IMR-90 (cell line): ENCODE results near the gene CTNNA1. TPM values are rescaled to one million over a fixed set of nuclear protein-coding genes. Genes with fewer than 3 reads are reported as not detected.

ENCODE experiments used
- ATAC-seq: fragments of 200-7000 bp; cut with Tn5 transposase; 2 replicates; pipeline ENCODE4 v1.9.1; 2020; ENCODE audit warnings: low read depth, mild to moderate bottlenecking, moderate library complexity
- BruUV-seq: library from RNA; stranded (reverse); fragments of 400-500 nt; replicated peaks from 2 replicates; lab custom pipeline; 2021; lab: Mats Ljungman, UMichigan
- CTCF ChIA-PET: fragments of 300-600 bp; formaldehyde crosslinking; extraction: SDS; loops from one replicate; lab custom pipeline; 2021; ENCODE audit warnings: antibody characterized with exemption; lab: Yijun Ruan, JAX
- POLR2A ChIA-PET: fragments of 300-600 bp; sonication (Branson Sonifier 250); formaldehyde crosslinking; loops from one replicate; lab custom pipeline; 2022; ENCODE audit warnings: antibody characterized with exemption; ENCODE audit not compliant: unreplicated experiment; lab: Charles Lee
- DNase-seq: peaks from one replicate; pipeline ENCODE4 v3.0.0; 2013
- H2AFZ ChIP-seq: replicated peaks from 2 replicates; pipeline ENCODE3; 2013; ENCODE audit warnings: low read length, mild to moderate bottlenecking; ENCODE audit not compliant: poor library complexity
- H2AK5ac ChIP-seq: 2 replicates; pipeline ENCODE4 v1.6.1; 2013; ENCODE audit warnings: low read depth, low read length, inconsistent platforms
- H2AK9ac ChIP-seq: replicated peaks from 2 replicates; pipeline ENCODE3; 2013; ENCODE audit warnings: mild to moderate bottlenecking, low read depth, low read length, moderate library complexity; ENCODE audit not compliant: poor library complexity
- H2BK120ac ChIP-seq: 2 replicates; pipeline ENCODE4 v1.6.1; 2013; ENCODE audit warnings: low read depth, low read length, inconsistent platforms
- H2BK15ac ChIP-seq: 3 replicates; pipeline ENCODE4 v1.6.1; 2013; ENCODE audit warnings: low read depth, low read length, inconsistent platforms
- H2BK20ac ChIP-seq: 2 replicates; pipeline ENCODE4 v1.6.1; 2013; ENCODE audit warnings: low read depth, mild to moderate bottlenecking, inconsistent platforms, low read length, moderate library complexity
- H2BK5ac ChIP-seq: 2 replicates; pipeline ENCODE4 v1.6.1; 2013; ENCODE audit warnings: mild to moderate bottlenecking, low read depth, low read length, inconsistent platforms; ENCODE audit not compliant: poor library complexity, severe bottlenecking
- H3K14ac ChIP-seq: replicated peaks from 2 replicates; pipeline ENCODE4 v1.6.1; 2013; ENCODE audit warnings: low read depth, low read length, inconsistent platforms
- H3K18ac ChIP-seq: 2 replicates; pipeline ENCODE4 v1.6.1; 2013; ENCODE audit warnings: low read depth, low read length, control low read depth
- H3K23ac ChIP-seq: 2 replicates; pipeline ENCODE4 v1.6.1; 2013; ENCODE audit warnings: low read depth, low read length, inconsistent platforms
- H3K27ac ChIP-seq: 2 replicates; pipeline ENCODE4 v1.5.1; 2013; ENCODE audit warnings: mild to moderate bottlenecking, control low read depth, low read length; ENCODE audit not compliant: insufficient read depth
- H3K27me3 ChIP-seq: 2 replicates; pipeline ENCODE4 v1.6.1; 2013; ENCODE audit warnings: low read length; ENCODE audit not compliant: control insufficient read depth, insufficient read depth
- H3K36me3 ChIP-seq: 2 replicates; pipeline ENCODE4 v1.6.1; 2013; ENCODE audit warnings: low read length, mixed read lengths; ENCODE audit not compliant: control insufficient read depth, insufficient read depth
- H3K4ac ChIP-seq: 2 replicates; pipeline ENCODE4 v1.6.1; 2013; ENCODE audit warnings: low read depth, low read length, inconsistent platforms
- H3K4me1 ChIP-seq: 2 replicates; pipeline ENCODE4 v1.6.1; 2013; ENCODE audit warnings: low read length, mixed read lengths; ENCODE audit not compliant: control insufficient read depth, insufficient read depth
- H3K4me2 ChIP-seq: 2 replicates; pipeline ENCODE4 v1.6.1; 2013; ENCODE audit warnings: low read depth, mild to moderate bottlenecking, control low read depth, low read length, moderate library complexity
- H3K4me3 ChIP-seq: 2 replicates; pipeline ENCODE4 v1.5.1; 2013; ENCODE audit warnings: low read depth, mild to moderate bottlenecking, control low read depth, low read length, moderate library complexity; ENCODE audit not compliant: insufficient read depth
- H3K56ac ChIP-seq: 2 replicates; pipeline ENCODE4 v1.6.1; 2013; ENCODE audit warnings: low read length, inconsistent platforms; ENCODE audit not compliant: insufficient read depth; ENCODE audit errors: extremely low read depth
- H3K79me1 ChIP-seq, 2 experiments: 2 replicates each; pipeline ENCODE4 v1.6.1; 2013; ENCODE audit warnings: low read length in 2 of 2, inconsistent platforms in 1 of 2, low read depth in 1 of 2
- H3K9ac ChIP-seq: 2 replicates; pipeline ENCODE4 v1.6.1; 2013; ENCODE audit warnings: low read depth, low read length, control low read depth
- H3K9me1 ChIP-seq: 2 replicates; pipeline ENCODE4 v1.6.1; 2013; ENCODE audit warnings: low read length, inconsistent platforms; ENCODE audit not compliant: insufficient read depth
- H3K9me3 ChIP-seq: 2 replicates; pipeline ENCODE4 v1.6.1; 2013; ENCODE audit warnings: low read length; ENCODE audit not compliant: control insufficient read depth, insufficient read depth
- H4K20me1 ChIP-seq: 2 replicates; pipeline ENCODE4 v1.6.1; 2013; ENCODE audit warnings: low read length, inconsistent platforms; ENCODE audit not compliant: insufficient read depth
- H4K5ac ChIP-seq: 2 replicates; pipeline ENCODE4 v1.6.1; 2013; ENCODE audit warnings: mild to moderate bottlenecking, low read depth, low read length, control low read depth
- H4K8ac ChIP-seq, 2 experiments: 2 replicates each; pipeline ENCODE4 v1.6.1; 2013; ENCODE audit warnings: low read depth in 2 of 2, low read length in 2 of 2, control low read depth in 1 of 2, inconsistent platforms in 1 of 2
- H4K91ac ChIP-seq: 2 replicates; pipeline ENCODE4 v1.6.1; 2013; ENCODE audit warnings: low read depth, low read length, inconsistent platforms; ENCODE audit not compliant: insufficient read depth
- BHLHE40 ChIP-seq: fragments of 150-350 bp; IDR thresholded peaks from 2 replicates; pipeline ENCODE4 v1.6.1; 2016; ENCODE audit warnings: mild to moderate bottlenecking, low read depth, low read length
- CEBPB ChIP-seq: IDR thresholded peaks from 2 replicates; pipeline ENCODE4 v1.6.1; 2012; ENCODE audit warnings: low read depth, low read length, improper control_type of control experiment
- CHD1 ChIP-seq: IDR thresholded peaks from 2 replicates; pipeline ENCODE4 v1.6.1; 2012; ENCODE audit warnings: low read depth, low read length, improper control_type of control experiment
- CTCF ChIP-seq: conservative IDR thresholded peaks from 2 replicates; pipeline ENCODE4 v1.5.1; 2012; ENCODE audit warnings: mild to moderate bottlenecking, low read depth, low read length, improper control_type of control experiment
- ELK1 ChIP-seq: fragments of 150-350 bp; IDR thresholded peaks from 2 replicates; pipeline ENCODE4 v1.6.1; 2016; ENCODE audit warnings: low read depth, mild to moderate bottlenecking, low read length, moderate library complexity, borderline replicate concordance
- FOS ChIP-seq: fragments of 150-350 bp; IDR thresholded peaks from 2 replicates; pipeline ENCODE4 v1.6.1; 2016; ENCODE audit warnings: low read depth, low read length
- MAFK ChIP-seq: IDR thresholded peaks from 2 replicates; pipeline ENCODE4 v1.6.1; 2012; ENCODE audit warnings: low read depth, low read length, improper control_type of control experiment
- MAZ ChIP-seq: IDR thresholded peaks from 2 replicates; pipeline ENCODE4 v1.6.1; 2012; ENCODE audit warnings: low read depth, mild to moderate bottlenecking, low read length, improper control_type of control experiment, moderate library complexity, borderline replicate concordance
- MXI1 ChIP-seq: IDR thresholded peaks from 2 replicates; pipeline ENCODE4 v1.6.1; 2012; ENCODE audit warnings: low read depth, mild to moderate bottlenecking, low read length, moderate library complexity, borderline replicate concordance
- NFE2L2 ChIP-seq: fragments of 150-350 bp; IDR thresholded peaks from 2 replicates; pipeline ENCODE4 v1.6.1; 2016; ENCODE audit warnings: low read depth, mild to moderate bottlenecking, low read length
- POLR2A ChIP-seq: IDR thresholded peaks from 2 replicates; pipeline ENCODE4 v1.6.1; 2012; ENCODE audit warnings: mild to moderate bottlenecking, low read depth, low read length
- RAD21 ChIP-seq: IDR thresholded peaks from 2 replicates; pipeline ENCODE4 v1.6.1; 2012; ENCODE audit warnings: low read length, improper control_type of control experiment
- RCOR1 ChIP-seq: IDR thresholded peaks from 2 replicates; pipeline ENCODE4 v1.6.1; 2012; ENCODE audit warnings: mild to moderate bottlenecking, low read length, improper control_type of control experiment; ENCODE audit not compliant: insufficient replicate concordance
- RFX5 ChIP-seq: IDR thresholded peaks from 2 replicates; pipeline ENCODE4 v1.8.0; 2012; ENCODE audit warnings: low read depth, mild to moderate bottlenecking, low read length, moderate library complexity
- SMC3 ChIP-seq: fragments of 150-350 bp; IDR thresholded peaks from 2 replicates; pipeline ENCODE4 v1.6.1; 2016; ENCODE audit warnings: low read depth, mild to moderate bottlenecking, antibody characterized with exemption, low read length, moderate library complexity
- USF2 ChIP-seq: fragments of 150-350 bp; IDR thresholded peaks from 2 replicates; pipeline ENCODE4 v1.6.1; 2017; ENCODE audit warnings: mild to moderate bottlenecking, antibody characterized with exemption, low read length, low read depth
- WGBS, 2 experiments: methylation state at CpG; one replicate each; pipeline versions ENCODE4 v1.1.5 to v1.1.7; 2013; ENCODE audit warnings: missing lambda C conversion rate in 2 of 2; ENCODE audit not compliant: insufficient read length in 1 of 2; ENCODE audit errors: extremely low coverage in 2 of 2; 5-methylcytosine and 5-hydroxymethylcytosine counted together
- dilution Hi-C: fragments of 300-500 bp; cut with HindIII; formaldehyde crosslinking; loops from one replicate; pipeline ENCODE4 v1.14.3; 2018; ENCODE audit warnings: low sequenced_read_pairs; ENCODE audit not compliant: unreplicated experiment
- in situ Hi-C: fragments of 300-500 bp; cut with MboI; formaldehyde crosslinking; loops from 3 replicates; pipeline ENCODE4 v1.14.3; 2019; ENCODE audit warnings: low sequenced_read_pairs, inconsistent platforms, mixed read lengths
- intact Hi-C: fragments of 100-400 bp; cut with micrococcal nuclease; formaldehyde crosslinking; loops from 2 replicates; pipeline ENCODE4 v1.10.0; 2022
- polyA plus RNA-seq, 3 experiments: library from polyadenylated mRNA; depleted of rRNA; stranded (reverse); fragments of >200 nt; gene quantifications; 2 replicates each; pipeline ENCODE4 v1.2.3, GENCODE V29; 2012; ENCODE audit warnings: low replicate concordance in 1 of 3
- total RNA-seq: library from RNA; depleted of rRNA; stranded (reverse); fragments of >200 nt; gene quantifications from 2 replicates; pipeline ENCODE4 v1.2.3, GENCODE V29; 2012

Gene CTNNA1
- total and polyA plus RNA-seq, 2 of the 4 experiments (the other 2 are of a cell fraction), result 220 to 471 TPM

GRCh38 chr5:138955013-138955660 lies 201.9 kb downstream of the CTNNA1 start:
- Histone ChIP-seq H2BK5ac (no peak overlapping the region), H2AK9ac (peak overlapping the region; percentile 86), H3K27me3 (no peaks in the 10 kb centered on the region), H3K4ac (no peak overlapping the region), H4K8ac (no peak overlapping the region), H3K36me3 (peaks cover 1% of the 10 kb centered on the region; the same call in 1 of the 2 replicates), H3K18ac (no peak overlapping the region; the same call in 1 of the 2 replicates), H3K27ac (peak overlapping the region; percentile 24; the same call in 1 of the 2 replicates), H3K4me2 (no peak overlapping the region; the same call in 1 of the 2 replicates), H3K79me1 (no peaks in the 10 kb centered on the region; a peak in 1 of 4 replicates), H4K20me1 (peaks cover 7% of the 10 kb centered on the region; the same call in 1 of the 2 replicates), H3K9me3 (no peaks in the 10 kb centered on the region), H2BK120ac (no peak overlapping the region), H2AK5ac (no peak overlapping the region), H3K9ac (no peak overlapping the region), H2BK20ac (no peak overlapping the region), H3K56ac (no peak overlapping the region), H3K9me1 (peaks cover 8% of the 10 kb centered on the region; the same call in 1 of the 2 replicates), H3K23ac (no peak overlapping the region), H3K4me1 (peaks cover 25% of the 10 kb centered on the region), H2BK15ac (no peak overlapping the region), H2AFZ (no peak overlapping the region), H3K4me3 (no peak overlapping the region), H4K91ac (no peak overlapping the region), H3K14ac (no peak overlapping the region), H4K5ac (no peak overlapping the region)
- intact Hi-C loops (no loop called here), in situ Hi-C loops (no loop called here), dilution Hi-C loops (no loop called here)
- TF ChIP-seq NFE2L2, result no peak
- no peak for TF ChIP-seq FOS
- no peak for TF ChIP-seq ELK1
- TF ChIP-seq CTCF, result no peak
- TF ChIP-seq POLR2A, result no peak
- TF ChIP-seq RFX5, result no peak
- no peak for TF ChIP-seq CEBPB
- TF ChIP-seq BHLHE40, result no peak
- no peak for TF ChIP-seq CHD1
- no peak for TF ChIP-seq RAD21
- no peak for TF ChIP-seq SMC3
- no peak for TF ChIP-seq MXI1
- TF ChIP-seq MAZ, result no peak
- TF ChIP-seq USF2, result no peak
- no peak for TF ChIP-seq RCOR1
- TF ChIP-seq MAFK, result no peak
- 41% methylated on average over 6 of the region's 12 CpGs; no CpG with 5 or more reads in 1 of the 2 experiments for WGBS, 2 experiments
- peak; percentile 54 for ATAC-seq
- ChIA-PET CTCF (no interaction called here), POLR2A (no interaction called here)
- BruUV-seq, result no TSS peak
- peak; percentile 22 for DNase-seq
